Smooth muscle cell (in vitro differentiated cells): Measurements from ENCODE around the gene KCNQ5. TPM values are rescaled to one million over a fixed set of nuclear protein-coding genes. Genes with fewer than 3 reads are reported as not detected.
A peak's percentile ranks its signal among the peaks of the same experiment; 100 is the strongest.

Experiments
- DNase-seq: peaks from one replicate; lab custom pipeline; 2025; ENCODE audit not compliant: unreplicated experiment; lab: John Stamatoyannopoulos, UW
- H2AFZ ChIP-seq: fragments of 200-600 bp; sonication (generic); 2 replicates; pipeline ENCODE4 v1.6.0; 2016; ENCODE audit warnings: antibody characterized with exemption, low read depth, mild to moderate bottlenecking
- H3F3A ChIP-seq: fragments of 200-600 bp; sonication (generic); 2 replicates; pipeline ENCODE4 v1.6.0; 2017; ENCODE audit warnings: antibody characterized with exemption, low read depth
- H3K27ac ChIP-seq: fragments of 200-600 bp; sonication (generic); 2 replicates; pipeline ENCODE4 v1.5.1; 2016; ENCODE audit warnings: low read depth, mild to moderate bottlenecking
- H3K27me3 ChIP-seq: fragments of 200-600 bp; sonication (generic); 2 replicates; pipeline ENCODE4 v1.6.1; 2016; ENCODE audit warnings: low read depth, mild to moderate bottlenecking
- H3K36me3 ChIP-seq: fragments of 200-600 bp; sonication (generic); 2 replicates; pipeline ENCODE4 v1.5.1; 2016; ENCODE audit warnings: low read depth
- H3K4me1 ChIP-seq: fragments of 200-600 bp; sonication (generic); 2 replicates; pipeline ENCODE4 v1.5.1; 2016; ENCODE audit warnings: low read depth
- H3K4me2 ChIP-seq: fragments of 200-600 bp; sonication (generic); 2 replicates; pipeline ENCODE4 v1.6.0; 2016; ENCODE audit warnings: mild to moderate bottlenecking
- H3K4me3 ChIP-seq: fragments of 200-600 bp; sonication (generic); 2 replicates; pipeline ENCODE4 v1.5.1; 2016; ENCODE audit warnings: mild to moderate bottlenecking
- H3K79me2 ChIP-seq: fragments of 200-600 bp; sonication (generic); 2 replicates; pipeline ENCODE4 v1.6.0; 2016; ENCODE audit warnings: low read depth, mild to moderate bottlenecking
- H3K9ac ChIP-seq: fragments of 200-600 bp; sonication (generic); 2 replicates; pipeline ENCODE4 v1.6.0; 2016; ENCODE audit warnings: low read depth
- H3K9me3 ChIP-seq: fragments of 200-600 bp; sonication (generic); replicated peaks from 2 replicates; pipeline ENCODE4 v1.5.1; 2016; ENCODE audit warnings: low read depth
- H4K20me1 ChIP-seq: fragments of 200-600 bp; sonication (generic); 2 replicates; pipeline ENCODE4 v1.6.0; 2016; ENCODE audit warnings: low read depth
- CTCF ChIP-seq: fragments of 200-600 bp; sonication (generic); IDR thresholded peaks from 2 replicates; pipeline ENCODE4 v1.5.1; 2017; ENCODE audit warnings: borderline replicate concordance, mild to moderate bottlenecking, antibody characterized with exemption; ENCODE audit not compliant: insufficient read depth, poor library complexity, severe bottlenecking
- WGBS: methylation state at CpG from one replicate; pipeline ENCODE4 v1.1.7; 2016; ENCODE audit warnings: low lambda C conversion rate; 5-methylcytosine and 5-hydroxymethylcytosine counted together
- polyA plus RNA-seq: library from polyadenylated mRNA; unstranded; fragments of >200 nt; fragmentation: Nextera tagmentation; extraction: Ambion mirVana; gene quantifications from 2 replicates; pipeline ENCODE4 v1.2.1, GENCODE V29; 2016
- total RNA-seq: library from RNA; depleted of rRNA; stranded (reverse); fragments of >200 nt; gene quantifications from 2 replicates; pipeline ENCODE4 v1.2.3, GENCODE V29; 2014

Gene KCNQ5
- total and polyA plus RNA-seq, 2 experiments from 2014 or later = 1.2 to 2.0 TPM

GRCh38 chr6:72787391-72788031, 165.6 kb downstream of the KCNQ5 start:
- DNase-seq = no peak
- Histone ChIP-seq H3K36me3 (no peaks in the 10 kb centered on the region), H4K20me1 (no peaks in the 10 kb centered on the region), H3K4me1 (no peaks in the 10 kb centered on the region), H3K9me3 (no peaks in the 10 kb centered on the region), H3K4me2 (peak overlapping the region; percentile 24), H3K9ac (peak overlapping the region; percentile 72), H3K4me3 (no peak overlapping the region), H3K27ac (peak overlapping the region; percentile 92), H3F3A (peaks cover 3% of the 10 kb centered on the region), H3K27me3 (no peaks in the 10 kb centered on the region), H3K79me2 (no peaks in the 10 kb centered on the region), H2AFZ (no peak overlapping the region)
- TF ChIP-seq CTCF = no peak
- WGBS = 3% methylated on average over 2 of the region's 2 CpGs

GRCh38 chr6:72788188-72788587, 166.3 kb downstream of the KCNQ5 start:
- no peaks in the 10 kb centered on the region for H3K27me3 ChIP-seq
- no peaks in the 10 kb centered on the region for H3K79me2 ChIP-seq
- WGBS = 15% methylated on average over 1 of the region's 1 CpG
- H3F3A ChIP-seq = peaks cover 3% of the 10 kb centered on the region
- H3K27ac ChIP-seq = peak overlapping the region; percentile 92
- DNase-seq = no peak
- H3K4me2 ChIP-seq = peak overlapping the region; percentile 54
- H3K36me3 ChIP-seq = no peaks in the 10 kb centered on the region
- no peaks in the 10 kb centered on the region for H3K9me3 ChIP-seq
- H3K4me1 ChIP-seq = no peaks in the 10 kb centered on the region
- TF ChIP-seq CTCF = no peak
- no peaks in the 10 kb centered on the region for H4K20me1 ChIP-seq
- peak overlapping the region; percentile 72 for H3K9ac ChIP-seq
- H3K4me3 ChIP-seq = no peak overlapping the region
- no peak overlapping the region for H2AFZ ChIP-seq

GRCh38 chr6:72789145-72789544, 167.3 kb downstream of the KCNQ5 start:
- no peak for DNase-seq
- Histone ChIP-seq H3K4me3 (no peak overlapping the region), H3K9me3 (no peaks in the 10 kb centered on the region), H4K20me1 (no peaks in the 10 kb centered on the region), H3K4me2 (no peak overlapping the region), H3K79me2 (no peaks in the 10 kb centered on the region), H3F3A (peaks cover 3% of the 10 kb centered on the region), H3K4me1 (no peaks in the 10 kb centered on the region), H3K9ac (no peak overlapping the region), H3K27ac (peak overlapping the region; percentile 92), H3K27me3 (no peaks in the 10 kb centered on the region), H2AFZ (no peak overlapping the region), H3K36me3 (no peaks in the 10 kb centered on the region)
- no peak for TF ChIP-seq CTCF
- WGBS = 88% methylated on average over 4 of the region's 4 CpGs

GRCh38 chr6:72792692-72793091, 170.8 kb downstream of the KCNQ5 start:
- WGBS = 60% methylated on average over 1 of the region's 1 CpG
- no peak for TF ChIP-seq CTCF
- H3K4me3 ChIP-seq = no peak overlapping the region

More at GRCh38 chr6:72792692-72793091, 170.8 kb downstream of the KCNQ5 start:
- DNase-seq = no peak
- Histone ChIP-seq H4K20me1 (no peaks in the 10 kb centered on the region), H3K27me3 (no peaks in the 10 kb centered on the region), H3K36me3 (no peaks in the 10 kb centered on the region), H3K9me3 (no peaks in the 10 kb centered on the region), H3F3A (no peaks in the 10 kb centered on the region), H3K4me2 (no peak overlapping the region), H3K4me1 (no peaks in the 10 kb centered on the region), H2AFZ (no peak overlapping the region), H3K79me2 (no peaks in the 10 kb centered on the region), H3K27ac (no peak overlapping the region), H3K9ac (no peak overlapping the region)
